HepG2 (cell line): ENCODE results near the gene TBC1D10B. TPM values are rescaled to one million over a fixed set of nuclear protein-coding genes. Genes with fewer than 3 reads are reported as not detected.
A peak's percentile ranks its signal among the peaks of the same experiment; 100 is the strongest.

ENCODE experiments used
- HHEX ChIP-seq: IDR thresholded peaks from 2 replicates; pipeline ENCODE4 v1.6.1; 2016; ENCODE audit warnings: control low read depth
- JUNB ChIP-seq: sonication (generic); formaldehyde crosslinking; IDR thresholded peaks from 2 replicates; pipeline ENCODE4 v1.8.0; 2022; ENCODE audit warnings: missing genetic modification reagents, mild to moderate bottlenecking, borderline replicate concordance
- KDM6A ChIP-seq: IDR thresholded peaks from 2 replicates; pipeline ENCODE4 v1.6.1; 2016; ENCODE audit warnings: low read depth
- MED8 ChIP-seq: sonication (generic); formaldehyde crosslinking; IDR thresholded peaks from 2 replicates; pipeline ENCODE4 v1.8.1; 2023; ENCODE audit warnings: mild to moderate bottlenecking, missing genetic modification reagents; ENCODE audit not compliant: insufficient replicate concordance
- RARA ChIP-seq: IDR thresholded peaks from 2 replicates; pipeline ENCODE4 v1.6.1; 2016; ENCODE audit warnings: missing genetic modification reagents, missing compliant biosample characterization
- REST ChIP-seq, 2 experiments: IDR thresholded peaks; 2 replicates each; pipeline ENCODE4 v1.6.1; 2011 to 2012; ENCODE audit warnings: low read length in 2 of 2, borderline replicate concordance in 1 of 2, low read depth in 1 of 2, mild to moderate bottlenecking in 1 of 2, moderate library complexity in 1 of 2
- RFX1 ChIP-seq: fragments of 450-650 bp; IDR thresholded peaks from 2 replicates; pipeline ENCODE4 v1.6.1; 2017
- RFXANK ChIP-seq: IDR thresholded peaks from 2 replicates; pipeline ENCODE4 v1.6.1; 2016
- SMYD3 ChIP-seq: sonication (generic); formaldehyde crosslinking; IDR thresholded peaks from 2 replicates; pipeline ENCODE4 v1.8.1; 2023; ENCODE audit warnings: mild to moderate bottlenecking, missing genetic modification reagents
- SSRP1 ChIP-seq: IDR thresholded peaks from 2 replicates; pipeline ENCODE4 v1.6.1; 2016; ENCODE audit warnings: control low read depth
- TBX2 ChIP-seq: sonication (generic); formaldehyde crosslinking; IDR thresholded peaks from 2 replicates; pipeline ENCODE4 v1.5.0; 2020; ENCODE audit warnings: missing genetic modification reagents, mild to moderate bottlenecking, borderline replicate concordance
- ZBTB2 ChIP-seq: sonication (generic); formaldehyde crosslinking; IDR thresholded peaks from 2 replicates; pipeline ENCODE4 v1.8.0; 2022; ENCODE audit warnings: low read depth, missing genetic modification reagents
- ZBTB26 ChIP-seq: IDR thresholded peaks from 2 replicates; pipeline ENCODE4 v1.6.1; 2016; ENCODE audit warnings: missing compliant biosample characterization, missing genetic modification reagents, borderline replicate concordance
- ZHX2 ChIP-seq, 2 experiments: sonication (generic) in 1 of 2; formaldehyde crosslinking in 1 of 2; IDR thresholded peaks; 2 replicates each; pipeline versions ENCODE4 v1.6.1 to v1.9.0; 2014 to 2022; ENCODE audit warnings: antibody characterized with exemption in 1 of 2, borderline replicate concordance in 1 of 2, inconsistent platforms in 1 of 2, low read depth in 1 of 2, missing genetic modification reagents in 1 of 2
- ZMYM4 ChIP-seq: sonication (generic); formaldehyde crosslinking; IDR thresholded peaks from 2 replicates; pipeline ENCODE4 v1.8.1; 2023; ENCODE audit warnings: mild to moderate bottlenecking, missing genetic modification reagents
- ZNF292 ChIP-seq: sonication (generic); formaldehyde crosslinking; IDR thresholded peaks from 2 replicates; pipeline ENCODE4 v1.8.1; 2022; ENCODE audit warnings: mild to moderate bottlenecking, low read depth, missing genetic modification reagents, borderline replicate concordance
- ZNF557 ChIP-seq: sonication (generic); formaldehyde crosslinking; IDR thresholded peaks from 2 replicates; pipeline ENCODE4 v1.4.0; 2020; ENCODE audit warnings: missing genetic modification reagents
- polyA plus RNA-seq, 8 experiments: library from polyadenylated mRNA; depleted of rRNA in 3 of 8; stranded (reverse) in 7 of 8; unstranded in 1 of 8; fragments of >200 nt; fragmentation: Illumina TruSeq in 4 of 8; extraction: Trizol in 4 of 8; gene quantifications; 2 replicates each; pipeline versions ENCODE4 v1.2.1 to v1.2.3, GENCODE V29; 2011 to 2016; ENCODE audit warnings: low read depth in 4 of 8, missing spikeins in 1 of 8, mixed read lengths in 1 of 8; ENCODE audit not compliant: insufficient read depth in 1 of 8
- total RNA-seq, 5 experiments: library from RNA; depleted of rRNA; stranded (reverse); fragments of >200 nt; fragmentation: Illumina TruSeq; extraction: Trizol; gene quantifications; 2 replicates each; pipeline ENCODE4 v1.2.3, GENCODE V29; 2016; ENCODE audit warnings: low read depth in 1 of 5

TBC1D10B gene
- total and polyA plus RNA-seq, 2 of the 13 experiments (the other 11 are each of a cell fraction or from before 2014, with no cell fraction given): 15.7 to 24.8 TPM

DNA sequence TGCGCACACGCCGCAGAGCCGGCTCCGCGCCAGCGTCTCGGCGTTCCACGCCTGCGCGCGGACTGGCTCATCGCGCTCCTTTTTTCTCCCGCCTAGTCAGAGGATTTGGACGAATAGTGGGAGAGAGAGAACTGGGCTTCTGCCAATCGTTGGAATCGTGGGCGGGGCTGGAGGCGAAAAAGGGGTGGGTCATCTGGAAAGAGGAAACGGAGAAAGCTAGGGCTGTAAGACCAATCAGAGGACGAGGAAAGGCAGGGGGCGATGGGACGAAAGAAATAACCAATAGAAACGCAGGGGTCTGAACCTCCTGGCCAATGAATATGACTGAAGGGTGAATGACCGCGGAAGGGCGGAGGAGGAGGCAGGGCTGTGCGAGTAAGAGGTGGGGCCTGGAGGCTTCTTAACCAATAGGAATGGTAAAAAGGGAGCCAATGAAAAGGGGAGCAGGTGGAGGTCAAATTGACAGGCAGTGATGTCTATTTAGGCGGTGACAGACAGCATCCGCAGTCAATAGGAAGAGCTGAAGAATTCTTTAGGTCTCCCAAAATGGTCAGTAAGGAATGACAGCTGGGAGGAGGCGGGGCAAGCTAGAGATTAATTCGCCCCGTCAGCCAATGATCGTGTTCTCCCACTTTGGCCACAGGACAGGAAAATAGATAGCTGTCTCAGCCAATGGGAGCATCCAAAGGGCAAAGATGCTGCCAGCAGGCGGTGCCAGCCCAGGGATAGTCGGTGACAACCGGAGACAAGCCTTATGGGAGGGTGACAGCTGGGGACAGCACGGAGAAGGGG lies at the start of gene TBC1D10B (continued):
- TF ChIP-seq REST (IDR thresholded peaks at IDR 0.05; ENCODE audit: borderline replicate concordance in 1 of 2, low read depth in 1 of 2, low read length in 2 of 2): no peak
- TF ChIP-seq RARA: no peak
- no peak for TF ChIP-seq RFX1
- TF ChIP-seq JUNB (CRISPR knock-in tag): no peak
- no peak; the same call in 1 of the 2 replicates for TF ChIP-seq ZBTB2
- TF ChIP-seq SSRP1 (CRISPR knock-in tag): no peak
- TF ChIP-seq MED8 (CRISPR knock-in tag): no peak
- no peak for TF ChIP-seq HHEX
- TF ChIP-seq KDM6A (CRISPR knock-in tag): no peak
- no peak for TF ChIP-seq ZBTB26 (CRISPR knock-in tag)
- TF ChIP-seq SMYD3 (CRISPR knock-in tag): no peak
- TF ChIP-seq TBX2 (CRISPR knock-in tag): no peak; the same call in 1 of the 2 replicates
- no peak for TF ChIP-seq ZNF557 (CRISPR knock-in tag)
- TF ChIP-seq RFXANK: peak; percentile 77; the same call in 1 of the 2 replicates
- TF ChIP-seq ZNF292: no peak
- TF ChIP-seq ZMYM4: peak; percentile 52; the same call in 1 of the 2 replicates
- TF ChIP-seq ZHX2 (IDR thresholded peaks at IDR 0.05; ENCODE audit: low read depth): 0 out of 2 replicates have a peak, but pooled peaks have one; percentile 32
- no peak for TF ChIP-seq ZHX2 (CRISPR knock-in tag; IDR thresholded peaks at IDR 0.05; ENCODE audit: borderline replicate concordance)
